Measurements from ENCODE around the gene KY. TPM values are rescaled to one million over a fixed set of nuclear protein-coding genes. Genes with fewer than 3 reads are reported as not detected.

The KY gene, protein sequence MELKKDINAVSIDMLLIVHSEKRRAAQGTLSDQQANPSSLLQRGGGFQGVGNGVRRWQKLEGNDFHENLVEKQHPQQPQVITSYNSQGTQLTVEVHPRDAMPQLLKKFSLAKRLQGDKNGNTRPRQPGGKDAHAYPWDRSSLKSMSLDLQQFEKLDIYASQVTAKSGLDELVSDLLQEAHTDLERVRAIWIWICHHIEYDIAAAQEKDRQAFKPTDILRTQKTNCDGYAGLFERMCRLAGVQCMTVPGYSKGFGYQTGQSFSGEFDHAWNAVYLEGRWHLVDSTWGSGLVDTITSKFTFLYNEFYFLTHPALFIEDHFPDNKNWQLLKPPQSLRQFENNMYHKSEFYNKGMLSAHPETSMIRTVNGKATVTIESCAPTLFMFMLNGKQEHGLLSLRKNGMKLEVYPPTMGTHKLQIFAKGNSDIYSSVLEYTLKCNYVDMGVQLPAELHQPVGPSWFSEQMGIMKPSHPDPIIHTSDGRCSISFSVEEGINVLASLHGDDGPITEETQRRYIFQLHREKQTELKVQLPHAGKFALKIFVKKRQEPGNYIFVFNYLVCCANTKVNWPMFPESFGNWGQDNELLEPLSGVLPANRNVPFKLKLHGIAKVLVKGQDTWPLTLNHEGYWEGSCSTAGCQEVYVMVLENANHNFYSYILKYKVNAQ
- not detected for total RNA-seq (ENCODE audit: unreplicated experiment)
- long read RNA-seq = 0 reads

DNA sequence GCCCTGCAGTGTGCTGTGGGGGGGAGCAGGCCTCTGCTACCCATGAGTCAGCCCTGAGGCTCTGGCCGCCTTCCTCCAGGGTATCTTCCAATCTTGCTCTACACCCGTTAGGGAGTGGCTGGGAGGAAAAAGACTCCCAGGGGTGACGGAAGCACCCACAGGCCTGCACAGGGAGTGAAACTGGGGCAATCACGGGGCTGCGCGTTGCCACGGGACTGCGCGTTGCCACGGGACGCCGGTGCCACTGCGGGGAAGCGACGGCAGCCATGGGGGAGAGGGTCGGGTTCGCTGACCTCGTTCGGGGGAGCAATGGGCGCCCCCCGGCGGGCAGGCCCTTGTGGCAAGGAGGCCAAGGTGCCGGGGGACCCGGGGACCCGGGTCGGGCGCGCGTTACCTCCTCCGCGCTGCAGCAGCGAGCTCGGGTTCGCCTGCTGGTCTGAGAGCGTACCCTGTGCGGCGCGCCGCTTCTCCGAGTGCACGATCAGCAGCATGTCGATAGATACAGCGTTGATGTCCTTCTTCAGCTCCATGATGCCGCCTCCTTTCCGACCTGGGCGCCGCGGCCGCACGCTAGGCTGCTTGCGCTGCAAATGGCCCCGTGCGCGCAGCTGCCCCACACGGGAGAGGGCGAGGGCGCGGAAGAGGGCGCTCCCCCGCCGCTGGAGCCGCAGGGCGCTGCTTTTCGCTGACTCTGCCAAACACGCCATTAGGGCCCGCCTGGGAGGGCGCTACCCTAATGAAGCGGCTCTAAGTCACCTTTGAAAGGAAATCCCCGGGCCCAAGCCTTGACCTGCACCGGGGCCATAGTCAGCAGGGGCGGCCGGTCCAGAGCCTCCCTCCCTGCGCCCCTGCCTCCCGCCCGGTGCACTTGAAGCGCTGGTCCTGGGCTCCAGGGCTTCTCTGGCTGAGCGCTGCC is at the start of gene KY:
Gene KY, minus strand, starts transcription at position 592 of the 916 bp plus-strand sequence. Its CDS starts 62 bp downstream, at position 530.
- TF ChIP-seq, protein P1, sequence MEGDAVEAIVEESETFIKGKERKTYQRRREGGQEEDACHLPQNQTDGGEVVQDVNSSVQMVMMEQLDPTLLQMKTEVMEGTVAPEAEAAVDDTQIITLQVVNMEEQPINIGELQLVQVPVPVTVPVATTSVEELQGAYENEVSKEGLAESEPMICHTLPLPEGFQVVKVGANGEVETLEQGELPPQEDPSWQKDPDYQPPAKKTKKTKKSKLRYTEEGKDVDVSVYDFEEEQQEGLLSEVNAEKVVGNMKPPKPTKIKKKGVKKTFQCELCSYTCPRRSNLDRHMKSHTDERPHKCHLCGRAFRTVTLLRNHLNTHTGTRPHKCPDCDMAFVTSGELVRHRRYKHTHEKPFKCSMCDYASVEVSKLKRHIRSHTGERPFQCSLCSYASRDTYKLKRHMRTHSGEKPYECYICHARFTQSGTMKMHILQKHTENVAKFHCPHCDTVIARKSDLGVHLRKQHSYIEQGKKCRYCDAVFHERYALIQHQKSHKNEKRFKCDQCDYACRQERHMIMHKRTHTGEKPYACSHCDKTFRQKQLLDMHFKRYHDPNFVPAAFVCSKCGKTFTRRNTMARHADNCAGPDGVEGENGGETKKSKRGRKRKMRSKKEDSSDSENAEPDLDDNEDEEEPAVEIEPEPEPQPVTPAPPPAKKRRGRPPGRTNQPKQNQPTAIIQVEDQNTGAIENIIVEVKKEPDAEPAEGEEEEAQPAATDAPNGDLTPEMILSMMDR (IDR thresholded peaks at IDR 0.05; ENCODE audit: partially characterized antibody, unreplicated experiment) = no peak
- peak; percentile 69 for DNase-seq
- no peaks in the 10 kb centered on the region for H3K9me3 Mint-ChIP-seq (ENCODE audit: unreplicated experiment)
- H3K4me3 Mint-ChIP-seq (ENCODE audit: unreplicated experiment) = peak within 1 kb of the TSS; percentile 77
- peaks cover 17% of the 10 kb centered on the region for H3K27me3 Mint-ChIP-seq (ENCODE audit: unreplicated experiment)
- H3K27ac Mint-ChIP-seq (ENCODE audit: unreplicated experiment) = no peak within 1 kb of the TSS
- peaks cover 4% of the 10 kb centered on the region for H3K36me3 Mint-ChIP-seq (ENCODE audit: unreplicated experiment)
- peaks cover 4% of the 10 kb centered on the region for H3K4me1 Mint-ChIP-seq (ENCODE audit: low read depth, unreplicated experiment)

DNA sequence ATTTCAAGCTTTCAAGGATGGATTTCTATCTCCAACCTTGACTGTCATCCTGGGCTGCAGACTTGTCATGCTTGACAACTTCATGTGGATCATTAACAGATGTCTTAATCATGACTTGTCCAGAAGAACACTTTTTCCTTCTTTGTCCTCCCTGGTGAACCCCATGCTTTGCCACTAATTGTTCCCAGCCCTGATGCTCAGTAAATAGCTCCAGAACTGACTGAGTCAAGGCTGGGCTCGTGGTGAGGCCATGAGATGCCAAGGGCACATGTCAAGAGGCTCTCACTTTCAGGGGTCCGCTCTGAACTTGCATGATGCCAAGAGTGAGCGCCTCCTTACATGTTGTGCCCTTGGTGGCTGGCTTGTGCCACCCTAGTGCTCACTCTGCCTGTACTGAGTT is 48.9 kb upstream of the KY start:
- peaks cover 5% of the 10 kb centered on the region for H3K9me3 Mint-ChIP-seq (ENCODE audit: unreplicated experiment)
- H3K27me3 Mint-ChIP-seq (ENCODE audit: unreplicated experiment) = peaks cover 9% of the 10 kb centered on the region
- H3K27ac Mint-ChIP-seq (ENCODE audit: unreplicated experiment) = no peak overlapping the region
- DNase-seq = no peak
- no peak overlapping the region for H3K4me3 Mint-ChIP-seq (ENCODE audit: unreplicated experiment)
- H3K36me3 Mint-ChIP-seq (ENCODE audit: unreplicated experiment) = no peaks in the 10 kb centered on the region
- TF ChIP-seq, protein P1 (IDR thresholded peaks at IDR 0.05; ENCODE audit: partially characterized antibody, unreplicated experiment) = no peak
- H3K4me1 Mint-ChIP-seq (ENCODE audit: low read depth, unreplicated experiment) = peaks cover under 1% of the 10 kb centered on the region

DNA sequence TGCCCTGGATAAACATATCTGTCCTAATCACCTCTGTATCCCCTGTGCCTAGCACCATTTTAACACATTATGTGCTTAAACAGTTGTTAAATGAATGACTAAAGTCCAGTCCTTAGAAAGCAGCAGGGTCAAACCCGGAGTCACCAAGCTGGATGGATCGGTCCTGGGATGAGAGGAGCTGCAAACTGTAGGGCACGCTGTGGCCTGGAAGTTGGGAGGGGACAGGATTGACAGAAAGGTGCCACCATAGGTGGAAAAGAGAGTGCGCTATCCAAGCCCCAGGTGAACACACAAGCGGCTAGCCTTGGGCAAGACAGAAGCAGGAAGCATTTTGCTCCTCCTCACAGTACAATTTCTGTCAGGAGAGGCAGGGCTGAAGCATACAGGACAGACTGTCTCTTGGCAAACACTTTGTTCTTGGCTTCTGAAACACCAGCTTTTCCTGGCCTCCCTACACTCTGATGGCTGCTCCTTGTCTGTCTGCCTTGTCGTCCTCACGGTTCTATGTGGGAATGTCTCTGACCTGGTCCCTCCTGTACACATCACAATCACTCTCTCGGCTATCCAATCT is 48.4 kb upstream of the KY start:
- Mint-ChIP-seq H3K9me3 (ENCODE audit: unreplicated experiment) (peaks cover 7% of the 10 kb centered on the region), H3K27ac (ENCODE audit: unreplicated experiment) (no peak overlapping the region), H3K4me3 (ENCODE audit: unreplicated experiment) (no peak overlapping the region), H3K36me3 (ENCODE audit: unreplicated experiment) (no peaks in the 10 kb centered on the region), H3K27me3 (ENCODE audit: unreplicated experiment) (peaks cover 11% of the 10 kb centered on the region), H3K4me1 (ENCODE audit: low read depth, unreplicated experiment) (peaks cover 3% of the 10 kb centered on the region)
- no peak for DNase-seq
- TF ChIP-seq, protein P1 (IDR thresholded peaks at IDR 0.05; ENCODE audit: partially characterized antibody, unreplicated experiment) = no peak

DNA sequence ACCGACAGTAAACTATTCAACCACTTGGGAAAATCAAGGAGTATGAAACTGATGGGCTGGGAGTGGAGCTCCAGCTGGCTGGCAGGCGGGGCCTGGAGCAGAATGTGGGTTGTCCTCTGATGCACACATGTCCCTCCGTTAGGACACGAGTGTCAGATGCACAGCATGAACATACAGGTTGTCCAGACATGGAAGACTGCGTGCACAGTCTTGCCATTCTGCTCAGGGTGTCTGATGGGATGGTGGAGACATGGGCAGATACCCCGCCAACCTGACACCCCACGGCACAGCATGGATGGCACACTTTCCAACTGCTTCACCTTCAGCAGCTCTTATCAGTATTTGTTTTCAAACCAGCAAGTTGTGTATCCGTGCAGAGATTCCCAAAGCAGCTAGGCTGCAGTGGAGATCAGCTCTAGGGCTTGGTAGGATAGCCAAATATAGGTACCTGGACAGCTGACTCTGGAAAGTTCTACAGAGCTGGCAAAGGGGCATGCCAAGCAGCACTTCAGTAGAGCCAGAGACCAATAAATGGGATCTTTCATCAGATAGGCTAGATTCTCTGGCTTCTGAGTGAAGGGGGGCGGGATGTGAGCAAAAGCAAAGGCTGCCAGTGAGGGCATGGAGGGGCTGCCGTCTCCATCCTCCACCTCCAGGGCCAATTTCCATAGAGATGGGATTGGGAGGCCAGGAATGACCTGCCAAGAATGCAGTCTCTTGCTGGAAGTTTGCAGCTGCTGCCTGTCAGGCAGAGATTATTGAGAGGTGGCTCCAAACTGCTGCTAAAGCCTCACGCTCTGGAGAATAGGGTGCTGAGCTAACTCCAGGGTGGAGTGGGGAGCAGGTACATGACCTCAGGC is 47.2 kb upstream of the KY start:
- peaks cover 3% of the 10 kb centered on the region for H3K4me1 Mint-ChIP-seq (ENCODE audit: low read depth, unreplicated experiment)
- no peak overlapping the region for H3K27ac Mint-ChIP-seq (ENCODE audit: unreplicated experiment)
- no peaks in the 10 kb centered on the region for H3K36me3 Mint-ChIP-seq (ENCODE audit: unreplicated experiment)
- H3K9me3 Mint-ChIP-seq (ENCODE audit: unreplicated experiment) = peaks cover 7% of the 10 kb centered on the region
- H3K4me3 Mint-ChIP-seq (ENCODE audit: unreplicated experiment) = no peak overlapping the region
- peaks cover 8% of the 10 kb centered on the region for H3K27me3 Mint-ChIP-seq (ENCODE audit: unreplicated experiment)
- DNase-seq = no peak
- TF ChIP-seq, protein P1 (IDR thresholded peaks at IDR 0.05; ENCODE audit: partially characterized antibody, unreplicated experiment) = no peak
